Measurements from ENCODE around the gene FAM114A2. TPM values are rescaled to one million over a fixed set of nuclear protein-coding genes. Genes with fewer than 3 reads are reported as not detected.
A peak's percentile ranks its signal among the peaks of the same experiment; 100 is the strongest.

Gene FAM114A2
- total RNA-seq, 1 donor from 2014 or later: 17.2 TPM

DNA sequence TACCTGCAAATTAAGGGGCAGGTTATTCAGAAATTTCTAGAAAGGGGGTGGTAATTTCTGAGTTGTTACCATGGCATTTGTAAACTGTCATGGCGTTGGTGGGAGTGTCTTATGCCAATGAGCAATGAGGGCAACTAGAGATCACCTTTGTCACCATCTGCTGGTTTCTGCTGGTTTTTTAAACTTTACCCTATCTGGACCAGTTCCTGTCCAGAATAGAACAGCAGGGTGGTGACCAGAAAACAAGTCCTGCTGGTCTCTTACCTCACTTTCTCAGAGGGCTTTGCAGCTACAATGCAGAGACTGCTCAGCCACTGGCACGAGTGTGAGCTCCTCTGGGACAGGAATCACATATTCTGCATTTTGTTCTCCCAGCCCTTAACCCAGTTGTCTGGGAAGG lies 51.4 kb downstream of the FAM114A2 start:
- ATAC-seq (peak; percentile 59), DNase-seq (ENCODE audit: low spot score) (no peak)

DNA sequence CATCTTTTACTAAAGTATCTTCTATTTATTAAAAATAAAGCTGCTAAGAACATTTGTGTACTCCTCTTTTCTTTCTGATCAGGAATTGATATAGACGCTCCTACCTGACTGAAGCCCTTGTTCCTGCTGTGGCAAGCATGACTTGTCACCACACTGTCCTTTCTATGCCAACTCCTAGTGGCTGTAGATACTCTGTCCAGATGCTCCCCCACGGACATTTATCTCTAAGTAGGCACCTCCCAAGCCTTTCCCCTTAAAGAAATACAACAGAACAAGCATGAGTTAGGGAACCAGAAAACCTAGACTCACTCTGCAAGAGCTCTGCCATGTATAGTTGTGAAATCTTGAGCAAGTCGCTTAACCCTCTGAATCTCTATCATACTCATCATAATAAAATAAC lies 53.2 kb downstream of the FAM114A2 start:
- DNase-seq (ENCODE audit: low spot score) (no peak), ATAC-seq (no peak)

DNA sequence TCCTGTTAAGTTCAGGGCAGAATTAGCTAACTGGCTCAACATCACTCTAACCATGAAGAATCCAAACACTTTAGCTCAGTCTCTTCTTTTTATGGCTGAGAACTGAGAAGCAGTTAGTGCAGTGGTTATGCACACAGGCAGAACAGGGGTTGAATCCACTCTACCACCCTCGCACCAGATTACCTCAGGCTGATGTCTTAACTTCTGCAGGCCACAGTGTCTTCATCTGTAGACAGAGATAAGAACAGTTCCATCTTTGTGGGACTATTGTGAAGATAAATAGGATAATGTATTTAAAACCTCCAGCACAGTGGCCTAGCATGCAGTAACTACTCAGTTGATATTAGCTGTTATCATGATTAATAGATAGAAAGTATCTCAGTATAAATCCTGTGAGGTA lies 54.8 kb downstream of the FAM114A2 start:
- DNase-seq (ENCODE audit: low spot score) (no peak), ATAC-seq (no peak)

DNA sequence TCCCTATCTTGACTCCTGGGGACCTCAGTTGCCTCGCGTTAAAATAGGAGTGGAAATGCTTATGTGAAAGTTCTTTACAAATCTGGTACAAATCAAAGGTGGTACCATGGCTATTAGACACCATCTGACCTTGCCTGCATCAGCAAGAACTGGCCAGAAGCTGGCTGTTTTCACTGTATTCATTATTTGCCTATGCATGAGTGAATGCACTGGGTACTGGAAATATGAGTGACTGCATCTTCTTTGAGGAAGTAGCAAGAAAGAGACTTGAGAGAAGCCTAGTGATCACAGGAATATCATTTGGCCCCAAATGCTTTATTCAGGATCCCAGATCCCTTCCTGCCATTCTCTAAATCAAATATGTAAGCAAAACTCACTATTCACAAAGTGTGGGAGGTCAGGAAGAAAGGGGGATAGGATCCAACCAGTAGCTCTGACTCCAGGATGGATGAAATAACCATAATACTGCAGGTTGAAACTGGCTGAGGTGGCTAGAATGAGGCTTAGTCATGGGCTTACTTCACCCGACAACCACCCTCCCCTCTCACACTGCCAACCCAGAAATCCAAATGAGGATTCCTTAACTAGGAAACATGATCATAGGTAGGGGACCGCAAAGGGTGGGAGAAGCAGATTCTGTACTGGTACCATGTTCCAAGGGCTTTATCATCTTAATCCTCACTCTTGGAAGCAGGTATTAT lies 56.7 kb downstream of the FAM114A2 start:
- ATAC-seq: no peak
- no peak for DNase-seq (ENCODE audit: low spot score)

DNA sequence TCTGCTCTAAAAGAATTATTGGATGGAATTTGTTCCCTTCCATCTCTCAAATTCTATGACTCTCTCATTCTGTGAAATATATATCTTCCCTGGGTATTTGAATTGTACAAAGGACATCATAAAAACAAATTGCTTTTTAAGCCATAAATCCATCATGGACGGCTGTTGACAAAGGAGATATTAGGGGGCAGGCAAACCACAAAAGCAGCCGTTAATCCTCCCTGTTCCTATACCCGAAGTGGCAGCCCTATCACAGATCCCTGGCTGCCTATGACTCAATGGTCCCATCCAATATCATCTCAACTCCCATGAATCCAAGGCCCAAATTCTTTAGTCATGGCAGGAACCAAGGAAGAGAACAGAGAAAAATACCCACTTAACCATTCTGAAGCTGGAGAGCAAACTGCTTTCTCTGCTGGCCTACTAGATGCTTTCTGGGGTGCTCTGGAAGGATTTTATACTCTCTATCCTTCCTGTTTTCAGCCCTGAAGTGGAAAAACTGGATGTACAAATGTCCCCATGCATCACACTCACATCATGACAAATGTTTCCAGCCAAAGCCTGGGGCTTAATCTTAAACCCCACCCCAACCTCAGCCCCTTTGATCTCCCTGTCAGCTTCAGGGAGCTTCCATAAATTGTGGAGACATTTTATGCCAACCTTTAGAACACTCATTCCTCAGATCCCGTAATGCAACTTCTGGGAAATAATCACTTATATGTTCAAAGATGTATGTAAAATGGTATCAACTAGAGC lies 59.5 kb downstream of the FAM114A2 start:
- ATAC-seq: no peak
- no peak for DNase-seq (ENCODE audit: low spot score)

DNA sequence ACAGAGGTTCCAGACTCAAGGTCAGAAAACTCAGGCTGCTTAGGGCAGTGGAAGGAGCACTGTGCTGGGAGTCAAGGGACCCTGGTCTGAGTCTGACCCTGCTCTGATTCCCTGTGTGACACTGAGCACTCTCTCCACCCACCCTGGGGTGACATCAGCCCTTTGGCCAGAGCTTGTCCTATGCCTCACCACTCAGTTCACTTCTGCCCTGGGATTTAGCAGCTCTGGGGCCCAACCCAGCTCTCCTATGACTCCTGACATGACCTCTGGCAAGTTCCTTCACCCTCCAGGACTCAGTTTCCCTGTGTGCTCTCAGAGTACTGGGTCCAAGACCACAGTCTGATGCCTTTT lies 63.9 kb downstream of the FAM114A2 start:
- ATAC-seq (peak; percentile 16), DNase-seq (ENCODE audit: low spot score) (no peak)

DNA sequence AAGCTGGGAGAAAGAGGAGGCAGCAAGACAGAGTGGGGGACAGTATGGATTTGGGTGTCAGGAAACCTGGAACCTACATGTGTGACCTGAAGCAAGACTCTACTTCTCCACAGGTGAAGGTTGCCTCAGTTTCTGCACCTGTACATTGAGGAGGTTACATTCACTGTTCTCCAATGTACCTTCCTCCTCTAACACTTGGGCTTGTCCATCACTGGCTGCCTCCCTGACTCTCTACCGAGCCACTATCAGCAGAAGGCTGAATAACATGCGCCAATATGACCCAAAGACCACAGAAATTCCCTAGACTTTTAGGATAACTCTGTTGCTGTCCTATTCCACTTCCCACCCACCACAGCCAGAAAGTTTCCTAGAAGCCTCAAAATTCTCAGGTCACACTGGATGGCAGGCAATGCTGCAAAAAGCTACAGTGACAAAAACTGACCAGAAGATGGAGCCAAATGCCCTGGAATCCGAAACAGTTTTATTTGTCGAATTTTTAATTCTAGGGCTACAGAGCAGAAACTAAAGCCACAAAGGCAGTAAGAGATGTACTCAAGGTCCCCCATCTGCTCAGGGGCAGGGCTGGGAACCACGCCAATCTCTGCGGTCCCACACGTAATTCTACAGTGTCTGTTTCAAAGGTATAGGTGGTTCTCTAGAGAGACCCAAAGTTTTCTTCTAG lies 64.4 kb downstream of the FAM114A2 start:
- ATAC-seq (peak; percentile 86), DNase-seq (ENCODE audit: low spot score) (no peak)

DNA sequence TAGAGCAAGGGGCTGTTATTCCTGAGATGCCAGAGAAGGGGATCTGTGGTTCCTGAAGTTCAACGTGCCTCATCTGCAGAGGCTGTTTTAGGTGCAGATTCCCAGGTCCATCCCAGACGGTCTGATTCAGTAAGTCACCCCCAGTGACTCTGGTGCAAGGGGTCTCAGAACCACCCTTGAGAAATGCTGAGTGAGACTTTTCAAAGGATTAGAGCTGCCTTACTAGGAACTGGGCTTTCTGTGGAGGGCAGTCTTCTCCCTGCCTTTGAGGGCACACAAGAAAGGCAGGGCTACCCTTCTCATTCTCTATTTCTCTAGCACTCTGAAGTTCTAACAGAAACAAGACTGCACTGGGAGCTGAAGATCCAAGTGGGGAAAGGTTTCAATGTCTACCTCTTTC lies 66.5 kb downstream of the FAM114A2 start:
- DNase-seq (ENCODE audit: low spot score) (no peak), ATAC-seq (no peak)

DNA sequence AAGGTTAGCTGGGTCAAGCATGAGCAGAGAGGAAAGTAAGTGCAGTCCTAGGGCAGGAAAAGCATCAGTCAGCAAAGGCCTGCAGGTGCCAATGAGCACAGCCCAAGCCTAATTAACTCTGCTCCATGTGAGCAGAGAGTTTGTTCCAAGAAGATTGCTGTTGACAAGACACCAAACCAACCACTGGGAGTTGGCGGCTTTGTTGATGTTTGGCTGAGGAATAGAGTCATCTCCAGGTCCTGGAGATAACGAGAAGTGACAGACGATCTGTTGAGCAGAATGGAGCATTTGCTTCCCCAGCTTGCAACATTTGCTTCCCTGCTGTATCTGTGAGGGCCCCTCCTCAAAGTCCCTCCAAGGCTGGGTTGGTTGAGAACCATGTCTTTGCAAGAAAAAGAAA lies 68.2 kb downstream of the FAM114A2 start:
- ATAC-seq (no peak), DNase-seq (ENCODE audit: low spot score) (no peak)

DNA sequence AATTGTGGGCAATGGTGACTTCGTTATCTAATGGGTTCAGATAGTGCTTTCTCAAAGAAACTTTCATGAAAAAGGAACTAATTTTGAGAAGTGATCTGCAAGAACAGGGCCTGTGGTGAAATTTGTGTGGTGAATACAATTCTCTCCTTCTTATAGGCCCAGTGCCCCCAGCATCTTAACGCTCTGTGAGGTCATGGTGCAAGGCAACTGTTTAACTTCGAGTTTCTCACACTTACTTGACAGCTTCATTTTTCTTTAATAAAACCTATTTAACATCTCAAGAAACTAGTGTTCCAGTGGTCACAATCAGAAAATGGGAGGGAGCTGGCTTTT lies 69.2 kb downstream of the FAM114A2 start:
- ATAC-seq (no peak), DNase-seq (ENCODE audit: low spot score) (no peak)

DNA sequence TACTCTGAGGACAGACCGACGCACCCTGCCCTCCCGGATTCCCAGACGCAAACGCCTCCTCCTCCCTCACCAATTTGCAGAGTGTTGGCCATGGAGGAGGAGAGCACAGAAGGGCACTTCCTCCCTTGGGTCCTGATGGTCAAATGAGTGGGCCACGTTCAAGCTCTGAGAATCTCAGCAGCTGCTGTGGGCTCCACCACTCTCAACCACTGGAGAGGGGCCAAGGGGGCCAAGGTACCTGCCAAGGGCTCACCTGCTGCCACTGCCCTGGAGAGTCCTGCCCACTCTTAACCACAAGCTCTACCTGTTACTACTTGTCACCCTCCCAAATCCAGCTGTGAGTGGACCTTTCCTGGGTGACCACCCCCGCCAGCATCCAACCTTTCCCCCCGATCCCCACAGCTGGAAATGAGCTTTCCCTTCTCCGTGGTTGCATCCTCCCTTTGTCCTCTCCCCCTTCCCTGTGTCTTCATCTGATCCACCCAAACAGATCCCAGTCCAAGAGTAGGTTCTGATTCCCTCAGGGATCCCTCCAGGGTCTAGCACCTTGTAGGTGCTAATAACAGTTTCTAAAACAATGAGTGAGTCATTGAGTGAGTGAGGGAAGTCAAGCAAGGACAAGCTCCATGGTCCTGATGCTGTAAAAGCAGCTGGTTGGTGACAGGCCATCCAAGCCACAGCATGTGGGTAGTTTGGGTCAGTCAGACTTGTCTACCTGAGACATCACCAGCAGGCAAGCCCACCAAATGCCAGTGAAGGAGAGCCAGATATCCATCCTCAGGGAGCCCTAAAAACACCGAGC lies 69.7 kb downstream of the FAM114A2 start:
- no peak for ATAC-seq
- DNase-seq (ENCODE audit: low spot score): no peak

DNA sequence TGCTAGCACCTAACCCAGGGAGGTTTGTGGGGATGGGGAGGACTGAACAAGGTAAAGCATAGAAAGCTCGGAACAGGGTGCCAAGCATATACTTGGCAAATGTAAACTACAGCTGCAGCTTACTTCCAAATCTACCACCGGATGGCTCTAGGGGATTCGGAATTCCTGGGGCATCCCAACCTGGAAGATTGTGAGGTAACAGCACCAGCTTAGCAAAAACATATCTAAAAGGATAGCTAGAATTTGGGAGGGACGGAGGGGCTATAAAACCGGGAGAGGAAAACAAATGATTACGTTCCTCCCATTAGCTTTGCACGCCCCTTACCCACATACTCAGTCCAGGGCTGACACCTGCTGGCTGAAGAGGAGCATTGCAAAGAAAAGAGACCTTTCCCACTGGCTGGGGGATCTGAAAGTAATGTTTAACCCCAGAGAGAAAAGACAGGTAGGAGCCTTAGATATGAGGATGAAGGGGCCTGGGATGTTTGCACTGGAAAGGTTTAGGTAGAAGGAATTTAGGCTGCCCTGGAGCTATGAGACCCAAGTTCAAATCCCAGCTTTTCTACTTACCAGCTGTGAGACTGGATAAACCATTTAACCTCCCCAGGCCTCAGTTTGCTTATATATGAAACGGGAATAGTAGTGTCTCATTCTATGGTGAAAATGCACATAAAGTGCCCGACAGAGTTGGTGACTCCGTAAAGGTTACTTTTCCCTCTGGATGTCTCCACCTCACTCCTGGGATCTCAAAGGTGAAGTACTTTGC lies 73.6 kb downstream of the FAM114A2 start:
- peak; percentile 93 for ATAC-seq
- DNase-seq (ENCODE audit: low spot score): peak; percentile 49

DNA sequence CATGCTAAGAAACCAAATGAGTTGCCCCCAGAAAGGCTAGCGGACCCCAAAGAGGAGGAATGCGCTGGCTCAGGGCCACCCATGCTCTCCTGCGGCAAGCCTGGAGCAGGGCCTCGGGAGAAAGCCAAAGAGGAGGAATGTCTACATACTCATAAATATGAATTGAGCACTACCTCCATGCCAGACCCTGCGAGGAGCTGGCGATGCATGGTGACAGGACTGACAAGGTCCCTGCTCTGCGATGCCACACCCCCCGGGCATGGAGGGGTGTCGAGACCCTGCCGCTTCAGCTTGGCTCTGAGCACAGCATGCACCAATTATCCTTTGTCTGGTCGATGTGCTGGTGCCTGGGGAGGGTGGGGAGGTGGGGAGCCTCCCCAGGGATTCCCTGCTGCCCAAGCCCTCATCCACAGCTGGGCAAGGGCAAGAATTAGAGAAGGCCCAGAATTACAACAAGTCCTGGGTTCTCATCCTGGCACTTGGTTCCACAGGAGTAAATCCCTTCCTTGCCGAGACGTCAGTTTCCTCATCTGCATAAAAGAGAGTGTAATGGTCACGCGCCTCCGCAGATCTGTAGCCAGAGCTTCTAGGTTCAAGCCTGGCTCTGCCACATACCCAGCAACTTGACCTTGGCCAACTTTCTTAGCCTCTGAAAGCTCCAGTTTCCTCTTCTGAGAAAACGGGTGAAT lies 74.4 kb downstream of the FAM114A2 start:
- DNase-seq (ENCODE audit: low spot score) (no peak), ATAC-seq (no peak)

DNA sequence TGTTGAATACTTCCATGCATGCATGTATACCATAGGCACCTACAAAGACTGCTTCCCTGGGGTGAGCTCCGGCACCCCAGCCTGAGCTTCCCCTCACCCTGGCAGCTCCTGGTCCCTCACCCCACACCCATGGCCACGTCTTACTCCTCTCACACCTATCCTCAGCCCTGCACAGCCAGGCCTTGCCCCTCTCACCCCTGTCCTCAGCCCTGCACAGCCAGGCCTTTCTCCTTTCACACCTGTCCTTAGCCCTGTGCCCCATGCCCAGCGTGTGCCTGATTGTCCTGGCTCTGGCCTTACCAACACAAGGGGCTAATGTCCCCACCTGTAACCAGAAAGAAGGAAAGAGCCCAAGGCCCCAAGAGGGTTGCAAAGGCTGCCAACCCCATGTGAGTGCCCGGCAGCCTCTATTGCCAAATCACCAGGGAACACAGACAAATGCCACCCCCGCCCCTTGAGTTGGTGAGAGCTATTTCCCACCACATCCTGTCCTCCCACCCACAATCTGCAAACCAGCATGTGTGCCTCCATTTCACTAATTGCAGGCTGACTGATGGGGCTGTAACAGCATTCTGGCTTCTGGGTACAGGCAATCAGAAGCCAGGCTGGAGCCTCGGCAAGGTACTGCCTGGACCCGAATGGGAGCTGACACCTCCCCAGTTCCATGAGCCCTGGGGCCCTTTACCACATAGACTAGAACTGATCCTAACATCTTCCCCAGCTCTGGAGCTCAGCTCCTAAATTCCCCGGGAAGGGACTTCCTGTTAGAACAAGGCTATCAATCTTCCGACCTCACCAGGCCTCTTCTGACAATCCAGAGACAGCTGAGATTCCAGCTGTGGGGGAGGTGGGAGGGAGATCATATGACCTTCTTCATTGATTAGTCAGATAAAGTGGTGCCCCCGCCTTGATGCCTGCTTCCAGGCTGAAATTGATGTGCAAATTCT lies 78.2 kb downstream of the FAM114A2 start:
- no peak for ATAC-seq

DNA sequence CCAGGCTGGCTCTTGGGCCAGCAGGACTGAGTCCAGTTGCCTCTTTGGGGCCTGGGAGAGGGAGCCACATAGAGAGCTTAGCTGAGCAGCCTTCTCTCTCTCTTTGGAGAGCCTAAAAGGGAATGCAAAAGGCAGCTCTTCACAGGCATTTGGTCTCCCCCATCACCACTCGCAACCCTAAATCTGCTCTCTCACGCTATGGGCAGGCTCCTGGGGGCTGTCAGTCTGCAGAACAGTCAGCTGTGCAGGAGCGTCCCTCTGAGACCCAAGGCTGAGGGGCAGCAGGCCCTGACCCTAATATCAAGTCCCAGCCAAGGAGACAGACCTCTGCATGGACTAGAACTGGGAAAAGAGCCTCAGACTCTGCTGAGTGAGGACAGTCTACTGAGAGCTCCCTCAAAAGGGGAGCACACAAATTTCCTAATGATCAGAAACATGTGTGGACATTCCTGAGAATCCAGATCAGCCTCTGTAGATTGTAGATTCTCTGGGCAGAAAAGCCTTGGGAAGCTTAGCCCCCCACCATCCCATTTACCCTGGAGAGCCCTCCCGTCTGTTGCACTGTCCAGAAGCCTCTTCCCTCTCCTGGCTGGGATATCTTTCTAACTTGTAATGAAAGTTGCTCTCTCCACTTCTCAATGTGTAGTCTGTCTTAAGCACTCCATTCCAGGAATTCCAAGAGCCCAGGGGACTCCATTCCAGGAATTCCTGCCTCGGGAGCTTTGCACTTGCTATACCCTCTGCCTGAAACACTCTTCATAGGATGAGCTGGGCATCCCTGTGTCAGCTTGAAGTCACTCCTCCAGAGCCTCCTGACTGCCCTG lies 79.4 kb downstream of the FAM114A2 start:
- ATAC-seq: no peak

More for the DNA sequence above, 78.2 kb downstream of the FAM114A2 start:
- DNase-seq (ENCODE audit: low spot score): no peak

DNA sequence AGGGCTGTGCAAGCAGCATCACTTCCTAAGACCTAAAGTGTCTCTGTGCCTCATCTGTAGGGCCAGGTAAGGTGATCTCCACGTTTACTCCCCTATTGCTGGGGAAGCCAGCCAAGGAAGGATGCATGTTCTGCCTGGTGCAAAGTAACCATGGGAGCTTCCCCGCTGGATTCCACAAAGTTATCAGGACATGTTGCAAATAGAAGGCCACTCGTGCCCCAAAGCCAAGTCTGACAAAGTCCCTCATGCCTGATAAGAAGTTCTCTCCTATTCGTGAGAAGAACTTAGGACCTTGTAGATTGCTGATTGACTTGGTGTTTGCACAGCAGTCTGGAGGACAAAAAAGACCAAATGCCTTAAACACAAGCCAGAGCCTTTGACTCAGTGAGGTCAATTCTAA lies 81.5 kb downstream of the FAM114A2 start:
- ATAC-seq: no peak
- no peak for DNase-seq (ENCODE audit: low spot score)

More for the DNA sequence above, 79.4 kb downstream of the FAM114A2 start:
- DNase-seq (ENCODE audit: low spot score): no peak

DNA sequence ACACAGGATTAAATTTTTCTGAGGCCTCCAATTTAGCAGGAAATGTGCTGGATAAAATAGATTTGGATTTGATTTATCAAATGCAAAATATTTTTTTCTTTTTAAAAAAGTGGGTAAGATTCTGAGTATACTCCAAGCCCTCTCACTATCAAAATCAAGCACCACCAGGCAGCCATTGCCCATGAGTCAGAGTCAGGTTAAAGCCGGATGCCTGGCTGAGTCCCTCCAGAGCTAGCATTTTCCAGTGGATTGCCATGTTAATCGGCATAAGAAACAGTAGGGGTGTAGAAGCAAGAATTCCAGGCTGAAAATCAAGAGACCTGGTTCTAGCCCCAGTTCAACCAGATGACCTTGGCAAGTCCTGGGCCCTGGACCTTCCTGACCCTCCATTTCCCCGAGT lies 85.3 kb downstream of the FAM114A2 start:
- no peak for ATAC-seq
- no peak for DNase-seq (ENCODE audit: low spot score)

DNA sequence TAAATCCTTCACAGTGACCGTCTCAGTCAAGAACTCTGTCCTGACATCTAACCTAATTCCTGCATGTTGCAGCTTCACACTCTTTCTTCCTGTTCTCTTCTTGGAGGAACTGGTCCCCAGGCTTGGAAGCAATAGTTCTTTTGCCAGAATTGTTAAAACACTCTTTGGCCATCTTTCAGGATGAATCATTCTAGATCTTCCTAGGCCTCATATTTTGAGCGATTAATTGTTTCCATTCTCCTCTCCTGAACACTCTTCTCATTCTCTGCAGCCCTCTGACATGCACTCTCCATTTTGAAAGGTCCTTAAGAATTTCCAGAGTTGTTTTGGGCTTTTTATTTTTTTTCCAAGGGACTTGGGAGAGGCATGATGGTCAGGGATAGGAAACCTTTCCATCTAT lies 85.8 kb downstream of the FAM114A2 start:
- ATAC-seq (no peak), DNase-seq (ENCODE audit: low spot score) (no peak)

Measured in left lobe of liver (tissue), 2 donors.